CD4-positive, alpha-beta T cell treated with Interleukin-2 at 100 ng/mL for 4 hours (primary cell): ENCODE data around the gene FLT3LG.

ENCODE experiments used
- DNase-seq: peaks from one replicate; pipeline ENCODE4 v3.0.0-alpha.2; 2020; ENCODE audit warnings: low spot score

The FLT3LG gene, protein sequence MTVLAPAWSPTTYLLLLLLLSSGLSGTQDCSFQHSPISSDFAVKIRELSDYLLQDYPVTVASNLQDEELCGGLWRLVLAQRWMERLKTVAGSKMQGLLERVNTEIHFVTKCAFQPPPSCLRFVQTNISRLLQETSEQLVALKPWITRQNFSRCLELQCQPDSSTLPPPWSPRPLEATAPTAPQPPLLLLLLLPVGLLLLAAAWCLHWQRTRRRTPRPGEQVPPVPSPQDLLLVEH

DNA sequence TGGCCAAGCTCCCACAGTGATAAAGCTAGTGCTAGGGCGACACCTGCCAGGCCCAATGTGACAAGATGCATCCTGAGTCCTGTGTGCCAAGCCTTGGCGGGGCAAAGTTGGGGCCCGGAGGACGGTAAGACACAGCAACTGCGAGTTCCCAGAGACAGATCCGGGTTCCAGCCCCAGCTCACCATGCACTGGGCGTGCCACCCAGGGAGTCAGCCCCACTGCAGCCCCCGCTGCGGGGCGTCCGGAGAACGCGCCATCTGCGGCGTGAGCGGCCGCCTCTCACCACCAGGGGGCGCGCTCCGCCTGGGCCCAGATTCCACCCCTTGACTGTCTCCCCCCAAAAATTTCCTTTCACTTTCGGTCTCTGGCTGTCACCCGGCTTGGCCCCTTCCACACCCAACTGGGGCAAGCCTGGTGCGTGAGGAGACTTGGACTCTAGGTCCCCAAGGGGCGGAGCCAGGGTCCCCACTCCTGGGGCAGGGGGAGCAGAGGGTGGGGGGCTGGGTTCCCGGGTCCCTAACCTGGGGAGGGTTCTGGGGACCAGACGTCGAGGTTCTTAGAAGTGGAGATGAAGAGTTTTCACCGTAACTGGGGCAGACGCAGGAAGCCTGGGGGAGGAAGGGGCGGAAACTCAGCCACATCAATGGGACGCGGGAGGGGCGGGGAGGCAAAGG is at the start of gene FLT3LG:
FLT3LG (plus strand) TSS at position 348 of the 674 bp plus-strand sequence. CDS start 425 bp downstream, outside the sequence.
- peak; percentile 99 for DNase-seq

DNA sequence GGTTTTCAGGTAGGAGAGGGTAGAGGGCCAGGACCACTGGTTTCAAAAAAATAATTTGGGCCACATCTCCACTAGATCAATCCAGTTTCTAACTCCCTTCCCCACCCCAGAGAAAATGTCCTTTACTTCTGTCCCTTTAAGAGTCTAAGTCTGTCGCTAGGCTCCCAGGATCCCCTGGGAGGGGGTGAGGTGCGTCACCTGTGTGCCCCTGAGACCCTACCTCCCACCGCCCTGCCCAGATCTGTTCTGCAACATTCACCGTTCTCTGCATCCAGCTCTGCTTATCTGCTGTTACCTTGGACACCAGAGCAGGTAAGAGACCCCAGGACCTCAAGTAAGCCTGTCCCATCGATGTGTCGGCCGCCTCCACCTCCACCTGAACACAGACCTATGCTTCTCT is 48.8 kb upstream of the FLT3LG start, which contains the start of gene GFY:
GFY (plus strand) TSS at position 211 of the 400 bp plus-strand sequence. CDS start 1,043 bp downstream, outside the sequence.
- DNase-seq: no peak

DNA sequence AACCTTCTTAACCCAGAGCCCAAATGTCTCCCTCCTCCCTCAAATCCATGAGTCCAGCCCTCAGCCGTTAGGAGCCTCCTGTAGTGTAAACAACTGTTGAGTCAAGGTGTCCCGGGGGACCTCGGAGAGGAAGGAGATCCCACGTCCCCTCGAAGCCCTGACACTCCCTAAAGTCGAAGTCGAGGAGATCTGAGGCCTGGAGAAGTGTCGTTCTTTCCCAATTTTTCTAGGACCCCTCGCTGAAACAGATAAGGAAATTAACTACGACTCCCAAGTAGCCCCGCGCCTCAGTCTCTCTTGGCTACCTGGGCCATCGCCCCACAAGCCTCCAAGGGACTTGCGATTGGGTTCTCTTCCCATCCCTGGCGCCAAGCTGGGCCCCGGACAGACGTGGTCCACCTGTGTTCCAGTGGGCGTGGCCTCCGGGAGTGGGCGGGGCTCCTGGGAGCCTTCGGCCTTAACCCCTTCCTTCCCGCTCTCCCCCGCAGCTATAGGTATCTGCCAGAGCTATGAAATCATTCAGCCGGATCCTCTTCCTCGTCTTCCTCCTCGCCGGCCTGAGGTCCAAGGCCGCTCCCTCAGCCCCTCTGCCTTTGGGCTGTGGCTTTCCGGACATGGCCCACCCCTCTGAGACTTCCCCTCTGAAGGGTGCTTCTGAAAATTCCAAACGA is 48.0 kb upstream of the FLT3LG start:
- no peak for DNase-seq

DNA sequence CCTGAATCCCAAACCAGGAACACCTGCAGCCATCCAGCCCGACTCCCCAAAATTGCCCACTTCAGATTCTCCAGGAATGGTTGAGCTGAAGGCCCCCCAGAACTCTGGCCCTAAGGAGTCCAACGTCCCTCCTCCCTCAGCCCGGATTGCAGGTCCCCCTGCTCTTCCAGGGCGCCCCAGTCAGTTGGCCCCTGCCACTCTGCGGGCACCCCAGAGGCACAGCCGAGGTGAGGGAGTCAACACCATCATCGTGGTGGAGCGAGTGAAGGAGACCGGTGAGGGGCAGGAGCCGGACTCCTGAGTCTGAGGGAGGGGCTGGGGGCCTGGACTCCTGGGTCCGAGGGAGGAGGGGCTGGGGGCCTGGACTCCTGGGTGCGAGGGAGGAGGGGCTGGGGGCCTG is 46.7 kb upstream of the FLT3LG start:
- no peak for DNase-seq

DNA sequence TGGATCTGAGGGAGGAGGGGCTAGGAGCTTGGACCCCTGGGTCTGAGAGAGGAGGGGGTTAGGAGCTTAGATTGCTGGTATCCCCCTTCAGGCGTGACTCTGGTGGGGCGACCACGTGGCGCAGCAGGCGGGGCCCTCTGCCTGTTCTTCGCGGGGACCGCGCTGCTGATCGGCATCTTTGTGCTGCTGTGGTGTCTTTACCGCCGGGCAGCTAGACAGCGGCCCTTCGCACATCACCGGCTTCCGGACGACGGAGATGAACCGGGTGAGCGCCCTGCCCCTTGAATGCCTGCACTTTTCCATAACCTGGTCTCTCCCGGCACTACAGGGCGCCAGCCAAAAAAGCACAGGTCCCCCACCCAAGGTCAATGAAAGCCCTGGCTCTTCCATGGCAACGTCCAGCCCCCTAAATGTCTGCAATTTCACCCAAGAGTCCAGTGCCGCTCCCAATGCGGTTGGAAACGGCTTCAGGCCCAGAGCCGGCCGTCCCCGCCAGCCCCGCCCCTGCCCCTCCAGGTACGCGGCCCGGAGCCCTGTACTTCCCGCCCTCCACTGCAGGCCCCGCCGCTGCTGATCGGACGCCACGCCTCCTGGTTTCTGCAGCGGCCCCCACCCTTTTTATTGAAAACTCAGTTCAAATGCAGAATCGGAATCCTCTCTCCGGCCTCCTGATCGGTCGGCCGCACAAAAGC is 46.0 kb upstream of the FLT3LG start:
- DNase-seq: no peak

DNA sequence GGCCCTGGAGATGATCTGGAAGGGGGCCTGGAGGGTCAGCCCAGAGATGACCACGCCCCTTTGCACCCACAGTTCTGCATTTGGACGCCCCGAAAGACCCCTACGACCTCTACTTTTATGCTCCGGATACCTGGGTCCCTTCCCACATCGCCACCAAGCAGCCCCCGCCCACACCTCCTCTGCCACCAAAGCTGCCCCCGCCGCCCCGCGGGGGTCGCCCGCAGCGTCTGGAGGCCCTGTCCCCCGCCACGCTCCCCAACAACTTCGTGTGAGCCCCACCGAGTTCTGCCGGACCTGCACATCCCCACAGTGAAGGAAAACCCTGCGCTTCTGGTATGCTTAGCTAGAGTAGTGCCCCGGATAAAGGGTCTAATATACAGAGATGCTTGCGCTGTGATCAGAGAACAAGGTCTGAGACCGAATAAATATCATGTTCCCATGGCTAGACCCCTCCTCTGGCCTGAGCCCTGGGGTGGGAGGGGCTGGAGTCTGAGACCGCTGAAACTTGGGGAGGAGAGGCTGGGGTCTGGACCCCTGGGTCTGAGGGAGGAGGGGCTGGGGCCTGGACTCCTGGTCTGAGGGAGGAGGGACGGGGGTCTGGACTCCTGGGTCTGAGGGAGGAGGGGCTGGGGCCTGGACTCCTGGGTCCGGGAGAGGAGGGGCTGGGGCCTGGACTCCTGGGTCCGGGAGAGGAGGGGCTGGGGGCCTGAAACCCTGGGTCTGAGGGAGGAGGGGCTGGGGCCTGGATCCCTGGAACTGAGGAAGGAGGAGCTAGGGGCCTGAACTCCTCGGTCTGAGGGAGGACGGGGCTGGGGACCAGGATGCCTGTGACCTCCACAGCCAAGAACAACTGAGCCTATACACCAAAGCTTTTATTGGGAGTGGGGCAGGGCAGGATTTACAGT is 45.2 kb upstream of the FLT3LG start:
- no peak for DNase-seq

DNA sequence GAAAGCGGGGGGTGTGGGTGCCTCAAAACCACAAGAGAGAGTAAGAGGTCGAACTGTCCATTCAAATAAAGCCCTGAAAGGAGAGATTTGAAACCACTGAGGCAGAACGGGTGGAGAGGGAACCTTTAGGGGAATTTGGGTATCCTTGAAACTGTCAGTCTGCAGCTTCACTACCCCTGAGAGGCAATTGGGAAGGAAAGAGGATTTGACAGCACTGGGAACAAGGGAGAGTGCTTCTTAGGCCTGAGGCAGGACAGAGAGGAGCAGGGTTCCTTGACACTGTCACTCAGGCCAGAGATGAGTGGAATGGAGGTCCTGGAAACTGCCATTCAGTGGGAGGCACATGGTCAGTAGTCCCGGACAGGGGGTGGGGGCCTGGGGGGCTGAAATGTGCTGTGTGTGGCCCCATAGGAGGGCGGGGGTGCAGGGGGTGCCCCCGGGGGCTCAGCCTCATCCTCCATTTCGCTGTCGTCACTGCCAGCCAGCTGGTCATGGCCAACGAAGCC is 43.8 kb upstream of the FLT3LG start:
- DNase-seq: no peak

DNA sequence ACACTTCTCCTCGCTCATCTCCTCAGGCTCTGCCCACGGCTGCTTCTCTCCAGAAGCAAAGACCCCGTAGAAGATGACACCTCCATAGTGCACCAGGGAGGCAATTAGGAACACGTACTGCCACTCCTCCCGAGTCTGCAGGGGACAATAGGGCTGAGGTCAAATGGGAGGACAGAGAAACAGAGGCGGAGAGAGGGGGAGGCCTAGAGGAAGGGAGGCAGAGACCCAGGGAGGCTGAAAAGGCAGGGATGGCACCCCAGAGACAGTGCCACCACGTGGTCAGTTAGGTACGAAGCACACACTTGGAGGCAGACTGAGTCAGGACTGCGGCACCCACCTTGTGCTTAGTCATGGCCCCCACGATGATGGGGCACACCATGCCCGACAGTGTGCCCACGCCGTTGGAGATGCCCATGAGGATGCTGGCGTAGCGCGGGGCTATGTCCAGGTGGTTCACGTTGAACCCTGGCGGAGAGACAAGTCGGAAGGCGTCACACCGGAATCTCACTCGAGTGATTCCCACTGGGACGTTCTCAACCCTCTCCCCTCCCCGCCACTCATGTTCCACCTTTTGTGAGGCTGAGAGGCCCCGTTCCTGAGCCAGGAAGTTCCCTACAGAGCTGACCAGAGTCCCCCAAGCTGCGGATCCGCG is 43.2 kb upstream of the FLT3LG start:
- DNase-seq: no peak

DNA sequence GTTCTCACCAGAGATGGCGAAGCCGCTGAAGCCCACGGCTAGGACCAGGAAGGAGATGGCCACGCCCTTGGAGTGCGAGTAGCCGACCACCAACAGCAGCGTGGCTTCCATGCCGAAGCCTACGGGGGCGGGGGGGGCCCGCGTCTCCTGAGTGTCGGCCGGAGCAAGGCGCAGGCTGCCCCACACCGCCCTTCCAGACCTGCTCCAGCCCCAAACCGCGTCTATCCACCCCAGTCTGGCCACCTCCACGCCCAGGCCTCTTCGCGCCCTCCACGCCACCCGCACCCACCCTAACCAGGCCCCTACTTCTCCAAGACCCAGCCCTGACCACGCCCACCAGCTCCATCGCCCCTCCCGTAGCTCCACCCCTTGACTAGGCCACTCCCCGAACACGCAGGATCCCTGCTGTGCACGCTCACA is 42.7 kb upstream of the FLT3LG start:
- no peak for DNase-seq

DNA sequence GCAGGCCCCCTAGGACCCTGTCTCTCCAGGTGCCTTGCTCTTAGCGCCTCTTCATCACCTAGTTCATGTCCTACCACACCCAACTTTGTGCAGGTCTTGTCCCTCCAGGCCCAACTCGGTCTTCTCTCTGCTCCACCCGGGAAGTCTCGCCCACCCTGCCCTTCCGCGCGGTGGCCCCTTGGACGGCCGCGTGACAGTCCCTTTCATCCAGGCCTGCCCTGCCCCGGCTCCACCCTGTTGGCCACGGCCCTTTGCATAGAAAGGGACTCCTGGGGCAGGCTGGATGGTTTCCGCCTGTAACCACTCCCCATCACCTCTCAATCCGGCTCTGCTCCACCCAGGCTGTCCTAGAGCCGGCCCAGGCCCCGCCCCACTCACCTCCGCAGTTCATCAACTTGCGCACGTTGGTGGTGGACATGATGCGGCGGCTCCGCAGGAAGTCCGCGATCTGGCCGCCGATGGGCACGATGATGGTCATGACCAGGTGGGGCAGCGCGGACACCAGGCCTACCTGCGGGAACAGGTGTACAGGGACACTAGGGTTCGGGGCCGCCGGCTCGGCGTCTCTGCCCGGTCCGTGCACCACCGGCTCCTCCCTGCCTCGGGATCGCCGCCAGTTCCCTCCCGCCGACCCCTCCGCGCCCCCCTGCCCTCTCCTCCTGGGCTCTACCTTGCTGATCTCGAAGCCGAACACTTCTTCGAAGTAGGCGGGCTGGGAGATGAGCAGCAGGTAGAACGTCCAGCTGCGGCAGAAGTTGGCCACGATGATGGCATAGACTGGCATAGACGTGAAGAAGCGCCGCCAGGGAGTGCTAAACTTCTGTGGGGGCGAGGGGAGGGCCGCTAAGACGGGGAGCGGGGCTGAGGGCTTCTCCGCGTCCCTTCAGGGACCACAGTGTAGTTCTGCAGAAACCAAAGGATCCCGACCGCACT is 41.6 kb upstream of the FLT3LG start:
- DNase-seq: no peak

DNA sequence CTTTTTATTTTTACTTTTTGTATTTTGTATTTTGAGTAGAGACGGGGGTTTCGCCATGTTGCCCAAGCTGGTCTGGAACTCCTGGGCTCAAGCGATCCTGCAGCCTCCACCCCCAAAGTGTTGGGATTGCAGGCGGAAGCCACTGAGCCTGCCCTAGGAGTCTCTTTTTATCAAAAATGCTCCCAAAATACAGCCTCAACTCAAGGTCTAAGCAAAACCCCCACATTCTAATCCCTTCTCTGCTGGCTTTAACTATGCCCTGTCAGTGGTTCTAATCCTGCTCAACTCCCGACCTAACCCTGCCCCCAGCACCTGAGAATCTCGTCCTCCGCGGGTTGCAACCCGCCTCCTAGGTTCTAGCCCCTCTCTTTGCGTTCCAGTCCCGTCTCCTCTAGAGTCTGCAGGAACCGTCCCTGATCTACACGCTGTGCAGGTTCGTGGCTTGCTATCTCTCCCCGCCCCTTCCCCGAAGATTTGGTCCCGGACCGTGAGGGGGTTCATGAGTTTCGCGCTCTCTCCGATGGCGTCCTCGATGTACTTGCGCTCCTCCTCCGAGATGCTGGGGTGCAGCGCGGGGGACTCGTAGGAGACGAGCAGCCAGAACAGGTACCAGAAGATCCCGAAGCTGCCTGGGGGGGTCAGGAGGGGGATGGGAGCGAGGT is 40.6 kb upstream of the FLT3LG start:
- DNase-seq: no peak

DNA sequence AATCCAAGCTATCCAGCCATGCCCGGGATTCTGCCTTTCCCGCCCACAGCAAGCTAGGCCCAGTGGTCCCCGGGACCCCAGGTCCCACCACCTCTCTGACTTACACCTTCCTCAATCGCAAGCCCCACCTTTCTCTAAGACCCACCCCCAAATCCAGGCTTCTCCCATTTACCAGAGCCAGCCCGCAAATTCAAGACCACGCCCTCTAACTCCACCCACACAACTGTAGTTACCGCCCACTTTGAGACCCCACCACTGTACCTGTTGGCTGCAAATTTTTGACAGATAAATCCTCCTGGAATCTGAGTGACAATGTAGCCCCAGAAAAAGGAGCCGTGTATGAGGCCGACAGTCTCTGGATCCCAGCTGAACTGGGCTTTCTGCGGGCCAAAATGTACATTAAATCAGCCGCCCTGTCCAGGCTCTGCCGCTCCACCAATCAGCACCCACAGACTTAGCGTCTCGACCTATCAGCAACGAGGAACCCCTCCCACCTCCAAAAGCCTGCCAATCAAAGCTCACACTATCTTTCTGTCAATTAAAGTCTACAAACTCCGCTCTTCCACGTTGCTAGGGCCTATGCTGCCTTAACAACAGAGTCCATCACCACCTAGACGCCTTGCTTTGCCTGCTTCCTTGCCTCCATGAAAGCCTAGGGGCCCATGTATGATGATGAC is 39.0 kb upstream of the FLT3LG start:
- DNase-seq: no peak

DNA sequence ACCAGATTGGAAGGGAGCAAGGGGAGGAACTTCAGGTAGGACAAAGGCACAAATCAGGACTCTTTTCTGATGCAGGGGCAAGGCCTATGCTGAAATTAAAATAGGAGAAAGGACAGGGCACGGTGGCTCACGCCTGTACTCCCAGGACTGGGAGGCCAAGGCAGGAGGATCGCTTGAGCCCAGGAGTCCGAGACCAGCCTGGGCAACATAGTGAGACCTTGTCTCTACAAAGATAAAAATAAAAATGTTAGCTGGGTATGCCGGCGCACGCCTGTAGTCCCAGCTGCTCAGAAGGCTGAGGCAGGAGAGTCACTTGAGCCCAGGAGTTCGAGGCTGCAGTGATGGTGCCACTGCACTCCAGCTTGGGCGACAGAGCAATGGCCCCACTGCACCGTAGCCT is 38.3 kb upstream of the FLT3LG start:
- DNase-seq: no peak

DNA sequence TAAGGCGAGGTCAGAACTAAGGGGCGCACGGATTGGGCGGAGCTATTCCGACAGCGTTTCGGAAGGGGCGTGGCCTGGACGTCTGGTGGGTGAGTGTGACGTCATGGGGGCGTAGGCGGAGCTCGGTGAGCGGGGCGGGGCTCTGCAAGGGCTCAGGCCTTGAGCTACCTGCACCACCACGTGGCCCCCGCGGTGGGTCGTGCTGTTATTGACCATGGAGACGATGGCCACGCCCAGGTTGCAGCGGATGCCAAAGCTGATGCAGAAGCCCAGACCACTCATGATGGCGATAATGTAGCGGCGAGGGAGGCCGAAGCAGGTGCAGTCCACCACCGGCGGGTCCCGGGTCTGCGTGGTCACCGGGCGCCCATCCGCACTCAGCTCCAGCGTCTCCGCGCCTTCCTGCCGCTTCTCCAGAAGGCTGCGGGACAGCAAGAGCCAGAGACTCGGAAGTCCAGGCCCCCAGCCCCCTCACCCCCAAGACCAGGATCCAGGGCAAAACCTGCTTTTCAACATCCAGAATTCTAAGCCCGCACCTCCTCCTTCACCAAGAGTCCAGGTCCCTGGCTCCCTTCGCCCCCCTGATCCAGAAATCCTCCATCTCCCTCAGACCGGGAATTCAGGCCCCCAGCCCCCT is 37.5 kb upstream of the FLT3LG start:
- DNase-seq: no peak

DNA sequence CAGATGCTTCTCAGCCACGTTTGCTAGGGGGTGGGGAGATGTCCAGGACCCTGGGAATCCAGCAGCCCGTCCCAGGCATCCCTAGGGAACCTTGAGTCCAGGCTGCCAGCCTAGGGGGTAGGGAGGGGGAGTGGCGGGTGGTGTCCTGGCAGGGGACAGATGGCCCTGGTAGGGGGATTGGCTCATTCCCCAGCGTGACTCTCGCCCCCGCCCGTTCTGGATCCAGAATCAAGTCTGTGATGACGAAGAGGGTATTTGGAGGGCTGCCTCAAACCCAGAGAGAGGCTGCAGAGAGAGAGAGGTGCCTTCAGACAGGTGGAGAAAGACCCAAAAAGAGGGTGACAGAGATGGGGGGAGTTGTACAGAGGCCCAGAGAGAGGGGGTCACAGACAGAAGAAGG is 36.8 kb upstream of the FLT3LG start:
- DNase-seq: no peak

DNA sequence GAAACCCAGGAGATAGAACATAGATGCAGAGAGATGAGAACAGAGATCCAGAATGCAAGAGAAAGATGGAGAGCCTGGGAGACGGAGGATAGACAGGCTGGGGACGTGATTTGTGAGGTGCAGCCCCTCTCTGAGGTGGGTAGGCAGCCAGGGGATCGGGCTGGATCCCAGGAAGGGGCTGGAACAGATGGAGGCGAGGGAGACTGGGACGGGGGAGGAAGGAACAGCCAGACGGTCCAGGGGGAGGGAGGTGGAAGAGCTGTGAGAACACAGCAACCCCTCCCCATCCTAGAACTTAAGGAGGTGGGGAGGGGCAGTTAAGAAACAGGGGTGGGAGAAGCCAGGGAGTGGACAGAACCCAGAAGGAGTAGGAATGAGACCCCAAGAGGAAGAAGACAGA is 35.8 kb upstream of the FLT3LG start:
- DNase-seq: no peak

DNA sequence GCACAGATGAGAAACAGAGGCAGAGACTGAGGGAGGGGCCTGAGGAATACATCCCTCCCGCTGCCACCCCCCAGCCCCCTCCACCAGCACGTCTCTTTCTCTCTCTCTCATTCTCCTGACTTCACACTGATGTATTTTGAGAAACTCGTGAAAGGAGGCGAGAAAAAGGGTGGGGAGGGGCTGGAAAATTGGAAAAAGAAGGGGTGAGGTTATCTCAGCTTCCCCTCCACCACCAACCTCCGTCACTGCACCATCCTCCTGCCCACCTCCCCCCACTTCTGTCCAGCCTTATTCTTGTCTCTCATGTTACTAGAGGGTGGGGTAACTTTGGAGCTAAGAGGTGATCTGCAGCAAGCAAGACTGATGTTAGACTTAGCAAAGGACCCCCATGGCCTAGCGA is 34.2 kb upstream of the FLT3LG start:
- DNase-seq: no peak
